ENCODE results near the gene RETN.

Gene RETN

GRCh38 chr19:7625763-7626372 is 43.0 kb upstream of the RETN start:
- no peak overlapping the region for H3K27ac ChIP-seq (ENCODE audit: insufficient read depth in 1 of 2, low read depth in 1 of 2, low read length in 2 of 2, poor library complexity in 1 of 2, severe bottlenecking in 2 of 2)
- peaks cover 7 to 57% (median 42%) of the 10 kb centered on the region in 4 experiments for H3K36me3 ChIP-seq (ENCODE audit: control insufficient read depth in 4 of 4, insufficient read depth in 4 of 4, low read length in 3 of 4)
- H3K9me3 ChIP-seq (ENCODE audit: control extremely low read depth in 1 of 5, control insufficient read depth in 4 of 5, insufficient read depth in 2 of 5, low read depth in 1 of 5, low read length in 4 of 5), result no peaks in the 10 kb centered on the region
- no peak overlapping the region for H3K4me3 ChIP-seq (ENCODE audit: control insufficient read depth in 1 of 7, extremely low read depth in 1 of 7, insufficient read depth in 4 of 7, low read depth in 2 of 7, low read length in 6 of 7)
- DNase-seq, result no peak
- over 99% methylated on average over 30 of the region's 34 CpGs for WGBS (ENCODE audit: insufficient coverage)
- H3K4me1 ChIP-seq (ENCODE audit: control extremely low read depth in 1 of 4, control insufficient read depth in 4 of 4, insufficient read depth in 4 of 4, low read length in 3 of 4), result peaks cover 7 to 26% (median 23%) of the 10 kb centered on the region in 4 experiments
- ChIA-PET POLR2A (no interaction called here), CTCF (interaction anchor here (1.5 kb wide), 1 partner anchor 55 kb away, joined by 4 read pairs; the partner anchor contains the start of gene TRAPPC5)
- no peaks in the 10 kb centered on the region for H3K27me3 ChIP-seq (replicated peaks in 2 of 5; ENCODE audit: control insufficient read depth in 4 of 5, insufficient read depth in 5 of 5, low read length in 4 of 5)

- 91% methylated on average over 21 of the region's 24 CpGs for WGBS (ENCODE audit: insufficient coverage)
Observed at GRCh38 chr19:7627166-7627565, 41.7 kb upstream of the RETN start.

GRCh38 chr19:7628589-7629311 is 40.1 kb upstream of the RETN start:
- 5% methylated on average over 14 of the region's 15 CpGs for WGBS (ENCODE audit: insufficient coverage)
- DNase-seq, result no peak
- Histone ChIP-seq H3K36me3 (ENCODE audit: control insufficient read depth in 4 of 4, insufficient read depth in 4 of 4, low read length in 3 of 4) (peaks cover 0 to 40% (median 25%) of the 10 kb centered on the region in 4 experiments), H3K27ac (ENCODE audit: insufficient read depth in 1 of 2, low read depth in 1 of 2, low read length in 2 of 2, poor library complexity in 1 of 2, severe bottlenecking in 2 of 2) (peak overlapping the region; percentile 99), H3K4me1 (ENCODE audit: control extremely low read depth in 1 of 4, control insufficient read depth in 4 of 4, insufficient read depth in 4 of 4, low read length in 3 of 4) (peaks cover 7 to 28% (median 25%) of the 10 kb centered on the region in 4 experiments), H3K27me3 (replicated peaks in 2 of 5; ENCODE audit: control insufficient read depth in 4 of 5, insufficient read depth in 5 of 5, low read length in 4 of 5) (no peaks in the 10 kb centered on the region), H3K4me3 (ENCODE audit: control insufficient read depth in 1 of 7, extremely low read depth in 1 of 7, insufficient read depth in 4 of 7, low read depth in 2 of 7, low read length in 6 of 7) (peak overlapping the region; percentile 78 to 100 (median 97)), H3K9me3 (ENCODE audit: control extremely low read depth in 1 of 5, control insufficient read depth in 4 of 5, insufficient read depth in 2 of 5, low read depth in 1 of 5, low read length in 4 of 5) (no peaks in the 10 kb centered on the region)
- CTCF ChIA-PET, result no interaction called here
- POLR2A ChIA-PET, result interaction anchor here (1.1 kb wide), 1 partner anchor 12 kb away, joined by 3 read pairs; no protein-coding TSS in a partner anchor

More at GRCh38 chr19:7627166-7627565, 41.7 kb upstream of the RETN start:
- Histone ChIP-seq H3K27me3 (replicated peaks in 2 of 5; ENCODE audit: control insufficient read depth in 4 of 5, insufficient read depth in 5 of 5, low read length in 4 of 5) (no peaks in the 10 kb centered on the region), H3K9me3 (ENCODE audit: control extremely low read depth in 1 of 5, control insufficient read depth in 4 of 5, insufficient read depth in 2 of 5, low read depth in 1 of 5, low read length in 4 of 5) (no peaks in the 10 kb centered on the region), H3K4me1 (ENCODE audit: control extremely low read depth in 1 of 4, control insufficient read depth in 4 of 4, insufficient read depth in 4 of 4, low read length in 3 of 4) (peaks cover 7 to 28% (median 25%) of the 10 kb centered on the region in 4 experiments), H3K27ac (ENCODE audit: insufficient read depth in 1 of 2, low read depth in 1 of 2, low read length in 2 of 2, poor library complexity in 1 of 2, severe bottlenecking in 2 of 2) (no peak overlapping the region), H3K36me3 (ENCODE audit: control insufficient read depth in 4 of 4, insufficient read depth in 4 of 4, low read length in 3 of 4) (peaks cover 7 to 50% (median 35%) of the 10 kb centered on the region in 4 experiments), H3K4me3 (ENCODE audit: control insufficient read depth in 1 of 7, extremely low read depth in 1 of 7, insufficient read depth in 4 of 7, low read depth in 2 of 7, low read length in 6 of 7) (no peak overlapping the region)
- ChIA-PET CTCF (interaction anchor here (1.5 kb wide), 1 partner anchor 54 kb away, joined by 4 read pairs; the partner anchor contains the start of gene TRAPPC5), POLR2A (no interaction called here)
- no peak for DNase-seq

- peak; percentile 98 to 99 (median 99) for DNase-seq
- Histone ChIP-seq H3K9me3 (ENCODE audit: control extremely low read depth in 1 of 5, control insufficient read depth in 4 of 5, insufficient read depth in 2 of 5, low read depth in 1 of 5, low read length in 4 of 5) (no peaks in the 10 kb centered on the region), H3K4me1 (ENCODE audit: control extremely low read depth in 1 of 4, control insufficient read depth in 4 of 4, insufficient read depth in 4 of 4, low read length in 3 of 4) (peaks cover 7 to 28% (median 25%) of the 10 kb centered on the region in 4 experiments), H3K36me3 (ENCODE audit: control insufficient read depth in 4 of 4, insufficient read depth in 4 of 4, low read length in 3 of 4) (peaks cover 0 to 33% (median 21%) of the 10 kb centered on the region in 4 experiments), H3K27ac (ENCODE audit: insufficient read depth in 1 of 2, low read depth in 1 of 2, low read length in 2 of 2, poor library complexity in 1 of 2, severe bottlenecking in 2 of 2) (peak within 1 kb of the TSS; percentile 99), H3K27me3 (replicated peaks in 2 of 5; ENCODE audit: control insufficient read depth in 4 of 5, insufficient read depth in 5 of 5, low read length in 4 of 5) (no peaks in the 10 kb centered on the region), H3K4me3 (ENCODE audit: control insufficient read depth in 1 of 7, extremely low read depth in 1 of 7, insufficient read depth in 4 of 7, low read depth in 2 of 7, low read length in 6 of 7) (peak within 1 kb of the TSS; percentile 78 to 100 (median 97))
- under 1% methylated on average over 37 of the region's 40 CpGs for WGBS (ENCODE audit: insufficient coverage)
- ChIA-PET POLR2A (interaction anchor here (1.1 kb wide), 1 partner anchor 12 kb away, joined by 3 read pairs; no protein-coding TSS in a partner anchor), CTCF (interaction anchor here (1.0 to 1.5 kb wide), 3 partner anchors 51 to 170 kb away, joined by 3 to 5 read pairs (median 3); partner anchors contain the start of gene TRAPPC5)
Observed at GRCh38 chr19:7629347-7630054, 39.3 kb upstream of the RETN start, which contains the start of the genes PET100 and XAB2. Gene PET100 (plus strand): TSS chr19:7629793. CDS start chr19:7629834, 41 bp downstream. Gene XAB2 (minus strand): TSS chr19:7629545. CDS start chr19:7629527, 18 bp downstream.

GRCh38 chr19:7631577-7631976 is 37.3 kb upstream of the RETN start:
- Histone ChIP-seq H3K4me3 (ENCODE audit: control insufficient read depth in 1 of 7, extremely low read depth in 1 of 7, insufficient read depth in 4 of 7, low read depth in 2 of 7, low read length in 6 of 7) (no peak overlapping the region), H3K27ac (ENCODE audit: insufficient read depth in 1 of 2, low read depth in 1 of 2, low read length in 2 of 2, poor library complexity in 1 of 2, severe bottlenecking in 2 of 2) (no peak overlapping the region), H3K4me1 (ENCODE audit: control extremely low read depth in 1 of 4, control insufficient read depth in 4 of 4, insufficient read depth in 4 of 4, low read length in 3 of 4) (peaks cover 7 to 40% (median 32%) of the 10 kb centered on the region in 4 experiments), H3K27me3 (replicated peaks in 2 of 5; ENCODE audit: control insufficient read depth in 4 of 5, insufficient read depth in 5 of 5, low read length in 4 of 5) (no peaks in the 10 kb centered on the region), H3K36me3 (ENCODE audit: control insufficient read depth in 4 of 4, insufficient read depth in 4 of 4, low read length in 3 of 4) (peaks cover 0 to 15% (median 11%) of the 10 kb centered on the region in 4 experiments), H3K9me3 (ENCODE audit: control extremely low read depth in 1 of 5, control insufficient read depth in 4 of 5, insufficient read depth in 2 of 5, low read depth in 1 of 5, low read length in 4 of 5) (no peaks in the 10 kb centered on the region)
- POLR2A ChIA-PET, result no interaction called here
- DNase-seq, result no peak
- 98% methylated on average over 10 of the region's 12 CpGs for WGBS (ENCODE audit: insufficient coverage)
- CTCF ChIA-PET, result no interaction called here

GRCh38 chr19:7632340-7633203 is 36.3 kb upstream of the RETN start:
- 97% methylated on average over 32 of the region's 40 CpGs for WGBS (ENCODE audit: insufficient coverage)
- H3K4me3 ChIP-seq (ENCODE audit: control insufficient read depth in 1 of 7, extremely low read depth in 1 of 7, insufficient read depth in 4 of 7, low read depth in 2 of 7, low read length in 6 of 7), result no peak overlapping the region
- peaks cover 0 to 12% (median 5%) of the 10 kb centered on the region in 4 experiments for H3K36me3 ChIP-seq (ENCODE audit: control insufficient read depth in 4 of 4, insufficient read depth in 4 of 4, low read length in 3 of 4)
- no peaks in the 10 kb centered on the region for H3K27me3 ChIP-seq (replicated peaks in 2 of 5; ENCODE audit: control insufficient read depth in 4 of 5, insufficient read depth in 5 of 5, low read length in 4 of 5)
- no peaks in the 10 kb centered on the region for H3K9me3 ChIP-seq (ENCODE audit: control extremely low read depth in 1 of 5, control insufficient read depth in 4 of 5, insufficient read depth in 2 of 5, low read depth in 1 of 5, low read length in 4 of 5)
- no peak overlapping the region for H3K27ac ChIP-seq (ENCODE audit: insufficient read depth in 1 of 2, low read depth in 1 of 2, low read length in 2 of 2, poor library complexity in 1 of 2, severe bottlenecking in 2 of 2)
- no peak for DNase-seq
- POLR2A ChIA-PET, result interaction anchor here (0.8 kb wide), 1 partner anchor 14 kb away, joined by 3 read pairs; no protein-coding TSS in a partner anchor
- CTCF ChIA-PET, result interaction anchor here (1.1 to 1.5 kb wide), 2 partner anchors 15 to 48 kb away, joined by 4 read pairs; partner anchors contain the start of gene TRAPPC5
- H3K4me1 ChIP-seq (ENCODE audit: control extremely low read depth in 1 of 4, control insufficient read depth in 4 of 4, insufficient read depth in 4 of 4, low read length in 3 of 4), result peaks cover 7 to 45% (median 37%) of the 10 kb centered on the region in 4 experiments

Data from common myeloid progenitor, CD34-positive (primary cell).